ENCODE results near the gene GANC.

GANC gene

GRCh38 chr15:42267286-42267685 lies 5.7 kb upstream of the GANC start:
- H3K27ac ChIP-seq (ENCODE audit: low read length), result no peak overlapping the region
- no peak overlapping the region for H3K4me3 ChIP-seq (ENCODE audit: low read depth in 1 of 2, low read length in 2 of 2)
- peaks cover 29 to 44% of the 10 kb centered on the region in 2 donors for H3K36me3 ChIP-seq (ENCODE audit: control insufficient read depth in 1 of 2, insufficient read depth in 2 of 2, low read length in 2 of 2)
- no peaks in the 10 kb centered on the region for H3K27me3 ChIP-seq (ENCODE audit: low read depth, low read length)
- H3K4me1 ChIP-seq (ENCODE audit: control insufficient read depth in 1 of 2, insufficient read depth in 2 of 2, low read length in 2 of 2), result peaks cover 13 to 31% of the 10 kb centered on the region in 2 donors
- no peaks in the 10 kb centered on the region for H3K9me3 ChIP-seq (ENCODE audit: control insufficient read depth in 1 of 2, low read length in 2 of 2)

DNA sequence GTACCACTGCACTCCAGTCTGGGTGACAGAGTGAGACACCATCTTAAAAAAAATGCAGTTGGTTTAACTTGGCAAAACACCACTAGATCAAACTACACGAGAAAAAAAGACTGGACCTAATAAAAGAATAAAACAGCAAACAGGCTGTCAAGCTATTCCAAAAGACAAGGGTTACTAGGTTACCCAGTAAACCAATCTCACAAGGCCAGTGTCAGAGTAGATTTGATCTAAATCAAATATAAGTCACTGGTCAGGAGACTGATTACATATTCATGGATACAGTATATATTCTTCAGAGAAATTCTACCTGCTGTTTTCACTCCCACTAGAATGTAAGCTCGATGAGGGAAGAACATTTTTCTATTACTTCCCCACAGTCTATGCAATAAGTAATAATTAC lies 2.5 kb upstream of the GANC start:
- no peak overlapping the region for H3K4me3 ChIP-seq (ENCODE audit: low read depth in 1 of 2, low read length in 2 of 2)
- H3K27me3 ChIP-seq (ENCODE audit: low read depth, low read length), result no peaks in the 10 kb centered on the region
- H3K9me3 ChIP-seq (ENCODE audit: control insufficient read depth in 1 of 2, low read length in 2 of 2), result no peaks in the 10 kb centered on the region
- peak overlapping the region; percentile 60 for H3K27ac ChIP-seq (ENCODE audit: low read length)
- peaks cover 7 to 34% of the 10 kb centered on the region in 2 donors for H3K36me3 ChIP-seq (ENCODE audit: control insufficient read depth in 1 of 2, insufficient read depth in 2 of 2, low read length in 2 of 2)
- H3K4me1 ChIP-seq (ENCODE audit: control insufficient read depth in 1 of 2, insufficient read depth in 2 of 2, low read length in 2 of 2), result peaks cover 22 to 37% of the 10 kb centered on the region in 2 donors

DNA sequence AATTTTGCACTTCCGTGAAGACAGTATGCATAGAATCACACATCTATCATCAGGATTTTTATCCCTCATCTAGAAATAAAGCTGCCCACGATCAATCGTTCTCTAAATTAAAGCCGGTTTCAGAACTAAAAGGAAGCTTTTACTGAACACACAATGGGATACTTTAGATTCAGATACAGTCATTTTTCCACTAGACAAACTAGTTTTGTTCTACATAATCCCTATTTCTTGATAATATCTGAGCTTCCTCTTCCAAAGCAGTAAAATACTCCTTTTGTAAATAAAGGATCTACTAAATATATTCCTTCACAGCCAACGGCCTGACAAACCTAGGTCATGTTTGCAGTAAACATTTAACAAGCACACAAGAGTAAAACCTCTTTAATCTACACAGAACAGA lies 2.0 kb upstream of the GANC start:
- Histone ChIP-seq H3K27ac (ENCODE audit: low read length) (peak overlapping the region; percentile 60), H3K27me3 (ENCODE audit: low read depth, low read length) (no peaks in the 10 kb centered on the region), H3K4me1 (ENCODE audit: control insufficient read depth in 1 of 2, insufficient read depth in 2 of 2, low read length in 2 of 2) (peaks cover 22 to 39% of the 10 kb centered on the region in 2 donors), H3K36me3 (ENCODE audit: control insufficient read depth in 1 of 2, insufficient read depth in 2 of 2, low read length in 2 of 2) (peaks cover 7 to 29% of the 10 kb centered on the region in 2 donors), H3K9me3 (ENCODE audit: control insufficient read depth in 1 of 2, low read length in 2 of 2) (no peaks in the 10 kb centered on the region), H3K4me3 (ENCODE audit: low read depth in 1 of 2, low read length in 2 of 2) (peak overlapping the region in 1 of 2 donors; percentile 51)

DNA sequence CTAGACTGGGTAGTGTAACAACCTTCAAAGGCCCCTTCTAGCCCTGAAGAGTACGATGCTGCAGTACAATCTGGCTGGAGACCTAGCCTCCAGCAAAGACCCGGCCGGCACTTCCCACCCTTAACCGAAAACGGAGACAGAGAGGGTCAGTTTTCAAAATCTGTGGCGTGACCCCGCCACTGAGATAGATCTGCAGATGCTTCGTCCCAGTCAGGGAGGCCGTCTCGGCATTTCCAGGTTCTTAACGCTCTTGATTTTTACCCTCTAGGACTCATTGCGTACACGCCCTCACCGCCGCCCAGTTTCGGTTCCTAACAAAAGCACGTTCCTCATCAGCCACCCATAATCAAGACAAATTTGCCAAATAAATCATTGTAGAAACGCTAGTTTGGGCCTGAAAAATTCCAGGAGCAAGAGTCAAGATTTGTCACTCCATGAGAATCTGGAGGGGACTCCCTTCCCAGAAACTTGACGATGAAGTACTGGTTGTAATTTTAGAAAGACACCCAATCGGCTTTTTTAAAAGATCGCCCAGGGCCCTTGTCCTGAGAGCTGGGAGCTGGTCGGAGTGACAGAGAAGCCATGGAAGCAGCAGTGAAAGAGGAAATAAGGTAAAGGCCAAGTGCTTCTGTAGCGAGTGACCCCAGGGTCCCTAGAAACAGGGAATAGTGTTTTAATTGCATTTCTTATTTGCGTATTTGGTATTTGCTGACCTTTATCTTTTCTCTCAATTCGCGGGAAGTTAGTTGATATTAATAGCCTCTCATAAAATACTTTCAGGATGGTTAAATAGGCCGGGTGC lies 1.1 kb downstream of the GANC start:
- Histone ChIP-seq H3K27me3 (ENCODE audit: low read depth, low read length) (no peaks in the 10 kb centered on the region), H3K36me3 (ENCODE audit: control insufficient read depth in 1 of 2, insufficient read depth in 2 of 2, low read length in 2 of 2) (peaks cover 2 to 17% of the 10 kb centered on the region in 2 donors), H3K9me3 (ENCODE audit: control insufficient read depth in 1 of 2, low read length in 2 of 2) (no peaks in the 10 kb centered on the region), H3K4me1 (ENCODE audit: control insufficient read depth in 1 of 2, insufficient read depth in 2 of 2, low read length in 2 of 2) (peaks cover 18 to 33% of the 10 kb centered on the region in 2 donors), H3K4me3 (ENCODE audit: low read depth in 1 of 2, low read length in 2 of 2) (peak overlapping the region; percentile 72 to 93), H3K27ac (ENCODE audit: low read length) (peak overlapping the region; percentile 100)

DNA sequence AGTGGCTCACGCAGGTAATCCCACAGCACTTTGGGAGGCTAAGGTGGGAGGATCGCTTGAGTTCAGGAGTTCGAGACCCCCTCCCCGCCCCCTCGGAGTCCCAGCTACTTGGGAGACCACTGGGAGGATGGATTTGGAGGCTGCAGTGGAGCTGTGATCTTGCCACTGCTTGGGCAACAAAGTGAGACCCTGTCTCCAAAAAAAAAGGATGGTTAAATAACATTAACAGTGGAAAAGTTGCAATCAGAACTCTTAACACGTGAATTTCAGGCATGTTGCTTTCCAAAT lies 1.6 kb downstream of the GANC start:
- Histone ChIP-seq H3K9me3 (ENCODE audit: control insufficient read depth in 1 of 2, low read length in 2 of 2) (no peaks in the 10 kb centered on the region), H3K27ac (ENCODE audit: low read length) (peak overlapping the region; percentile 100), H3K27me3 (ENCODE audit: low read depth, low read length) (no peaks in the 10 kb centered on the region), H3K4me3 (ENCODE audit: low read depth in 1 of 2, low read length in 2 of 2) (peak overlapping the region; percentile 72 to 93), H3K4me1 (ENCODE audit: control insufficient read depth in 1 of 2, insufficient read depth in 2 of 2, low read length in 2 of 2) (peaks cover 16 to 31% of the 10 kb centered on the region in 2 donors), H3K36me3 (ENCODE audit: control insufficient read depth in 1 of 2, insufficient read depth in 2 of 2, low read length in 2 of 2) (peaks cover 7 to 17% of the 10 kb centered on the region in 2 donors)

DNA sequence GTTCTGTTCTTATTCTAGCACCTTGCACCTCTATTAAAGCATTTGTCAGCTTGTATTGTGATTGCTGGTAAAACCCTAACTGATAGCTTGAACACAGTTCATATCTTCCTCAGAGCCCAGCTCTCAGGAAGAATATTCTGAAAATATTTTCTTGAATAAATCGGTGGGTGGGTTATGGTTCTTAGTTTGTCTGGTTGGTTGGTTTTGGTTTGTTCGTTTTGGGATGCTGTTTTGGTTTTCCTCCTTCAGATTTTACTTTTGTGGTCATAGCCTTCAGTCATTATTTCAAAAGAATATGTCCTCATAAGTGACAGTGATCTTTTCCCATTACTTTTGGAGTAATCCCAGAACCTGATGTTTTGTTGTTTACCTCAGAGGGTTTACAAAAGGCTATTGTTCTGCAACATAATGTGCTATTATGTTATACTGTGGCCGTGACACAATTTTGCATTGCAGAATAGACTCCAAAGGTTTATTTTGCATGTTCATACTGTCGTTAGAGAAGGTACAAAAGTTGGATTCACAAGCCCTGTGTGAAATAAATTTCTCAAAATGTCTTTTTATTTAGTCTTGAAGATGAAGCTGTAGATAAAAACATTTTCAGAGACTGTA lies 2.9 kb downstream of the GANC start:
- Histone ChIP-seq H3K27me3 (ENCODE audit: low read depth, low read length) (no peaks in the 10 kb centered on the region), H3K36me3 (ENCODE audit: control insufficient read depth in 1 of 2, insufficient read depth in 2 of 2, low read length in 2 of 2) (peaks cover 16 to 20% of the 10 kb centered on the region in 2 donors), H3K4me3 (ENCODE audit: low read depth in 1 of 2, low read length in 2 of 2) (peak overlapping the region; percentile 37 to 72), H3K4me1 (ENCODE audit: control insufficient read depth in 1 of 2, insufficient read depth in 2 of 2, low read length in 2 of 2) (peaks cover 13 to 20% of the 10 kb centered on the region in 2 donors), H3K27ac (ENCODE audit: low read length) (peak overlapping the region; percentile 100), H3K9me3 (ENCODE audit: control insufficient read depth in 1 of 2, low read length in 2 of 2) (no peaks in the 10 kb centered on the region)

DNA sequence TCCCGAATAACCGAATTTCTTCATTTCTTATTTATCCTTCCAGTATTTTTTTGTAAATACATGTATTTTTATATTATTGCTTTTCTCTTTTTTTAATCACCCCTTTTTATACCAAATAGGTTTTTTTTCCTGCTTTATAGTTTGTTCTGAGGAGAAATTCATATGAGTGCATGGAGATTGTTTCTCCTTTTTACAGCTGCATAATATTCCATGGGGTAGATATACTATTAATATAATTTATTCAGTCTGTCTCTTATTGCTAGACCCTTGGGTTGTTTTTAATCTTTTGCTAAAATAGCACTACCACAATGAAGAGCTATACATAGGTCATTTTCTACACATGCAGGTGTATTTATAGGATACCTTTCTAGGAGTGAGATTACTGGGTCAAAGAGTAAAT lies 3.8 kb downstream of the GANC start:
- Histone ChIP-seq H3K27ac (ENCODE audit: low read length) (no peak overlapping the region), H3K36me3 (ENCODE audit: control insufficient read depth in 1 of 2, insufficient read depth in 2 of 2, low read length in 2 of 2) (peaks cover 23% of the 10 kb centered on the region in 2 donors)

DNA sequence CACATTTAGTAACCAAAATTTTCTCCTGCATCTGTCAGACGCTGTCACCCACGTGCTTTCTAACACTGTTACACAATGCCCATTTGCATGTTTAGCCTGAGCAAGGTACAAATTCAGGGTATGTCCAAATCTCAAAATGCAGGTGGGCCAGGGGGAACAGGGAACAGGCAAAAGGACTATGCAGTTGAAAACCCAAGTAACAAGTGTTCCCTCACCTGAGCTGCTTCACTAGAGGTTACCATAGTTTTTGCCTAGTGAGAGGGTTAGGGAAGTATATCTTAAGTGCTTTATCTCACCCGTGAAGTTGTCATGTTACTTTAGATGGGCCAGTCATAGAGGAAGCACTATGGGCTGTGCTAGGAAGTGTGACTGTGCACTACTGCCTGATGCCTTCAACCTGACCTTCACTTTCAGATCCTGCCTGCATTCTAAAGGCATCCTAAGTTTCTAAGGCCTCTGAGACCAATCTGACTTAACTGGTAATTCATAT lies 6.3 kb downstream of the GANC start:
- no peaks in the 10 kb centered on the region for H3K27me3 ChIP-seq (ENCODE audit: low read depth, low read length)
- no peak overlapping the region for H3K27ac ChIP-seq (ENCODE audit: low read length)
- peaks cover 23 to 37% of the 10 kb centered on the region in 2 donors for H3K36me3 ChIP-seq (ENCODE audit: control insufficient read depth in 1 of 2, insufficient read depth in 2 of 2, low read length in 2 of 2)
- peaks cover 4 to 8% of the 10 kb centered on the region in 2 donors for H3K4me1 ChIP-seq (ENCODE audit: control insufficient read depth in 1 of 2, insufficient read depth in 2 of 2, low read length in 2 of 2)
- H3K9me3 ChIP-seq (ENCODE audit: control insufficient read depth in 1 of 2, low read length in 2 of 2), result no peaks in the 10 kb centered on the region
- H3K4me3 ChIP-seq (ENCODE audit: low read depth in 1 of 2, low read length in 2 of 2), result no peak overlapping the region

More for the DNA sequence above, 3.8 kb downstream of the GANC start:
- peaks cover 9 to 13% of the 10 kb centered on the region in 2 donors for H3K4me1 ChIP-seq (ENCODE audit: control insufficient read depth in 1 of 2, insufficient read depth in 2 of 2, low read length in 2 of 2)
- no peak overlapping the region for H3K4me3 ChIP-seq (ENCODE audit: low read depth in 1 of 2, low read length in 2 of 2)
- H3K9me3 ChIP-seq (ENCODE audit: control insufficient read depth in 1 of 2, low read length in 2 of 2), result no peaks in the 10 kb centered on the region
- no peaks in the 10 kb centered on the region for H3K27me3 ChIP-seq (ENCODE audit: low read depth, low read length)

GRCh38 chr15:42282344-42282743 lies 9.3 kb downstream of the GANC start:
- Histone ChIP-seq H3K27me3 (ENCODE audit: low read depth, low read length) (no peaks in the 10 kb centered on the region), H3K4me3 (ENCODE audit: low read depth in 1 of 2, low read length in 2 of 2) (no peak overlapping the region), H3K27ac (ENCODE audit: low read length) (no peak overlapping the region), H3K4me1 (ENCODE audit: control insufficient read depth in 1 of 2, insufficient read depth in 2 of 2, low read length in 2 of 2) (no peaks in the 10 kb centered on the region), H3K36me3 (ENCODE audit: control insufficient read depth in 1 of 2, insufficient read depth in 2 of 2, low read length in 2 of 2) (peaks cover 17 to 37% of the 10 kb centered on the region in 2 donors), H3K9me3 (ENCODE audit: control insufficient read depth in 1 of 2, low read length in 2 of 2) (no peaks in the 10 kb centered on the region)

- Histone ChIP-seq H3K36me3 (ENCODE audit: control insufficient read depth in 1 of 2, insufficient read depth in 2 of 2, low read length in 2 of 2) (peaks cover 20 to 37% of the 10 kb centered on the region in 2 donors), H3K4me3 (ENCODE audit: low read depth in 1 of 2, low read length in 2 of 2) (no peak overlapping the region), H3K27me3 (ENCODE audit: low read depth, low read length) (no peaks in the 10 kb centered on the region), H3K27ac (ENCODE audit: low read length) (no peak overlapping the region), H3K9me3 (ENCODE audit: control insufficient read depth in 1 of 2, low read length in 2 of 2) (no peaks in the 10 kb centered on the region), H3K4me1 (ENCODE audit: control insufficient read depth in 1 of 2, insufficient read depth in 2 of 2, low read length in 2 of 2) (no peaks in the 10 kb centered on the region)
Measured at GRCh38 chr15:42282926-42283325, 9.9 kb downstream of the GANC start.

- no peaks in the 10 kb centered on the region for H3K4me1 ChIP-seq (ENCODE audit: control insufficient read depth in 1 of 2, insufficient read depth in 2 of 2, low read length in 2 of 2)
- H3K36me3 ChIP-seq (ENCODE audit: control insufficient read depth in 1 of 2, insufficient read depth in 2 of 2, low read length in 2 of 2), result peaks cover 24 to 37% of the 10 kb centered on the region in 2 donors
- no peak overlapping the region for H3K27ac ChIP-seq (ENCODE audit: low read length)
- no peak overlapping the region for H3K4me3 ChIP-seq (ENCODE audit: low read depth in 1 of 2, low read length in 2 of 2)
- no peaks in the 10 kb centered on the region for H3K27me3 ChIP-seq (ENCODE audit: low read depth, low read length)
- H3K9me3 ChIP-seq (ENCODE audit: control insufficient read depth in 1 of 2, low read length in 2 of 2), result no peaks in the 10 kb centered on the region
Measured at GRCh38 chr15:42283671-42284070, 10.7 kb downstream of the GANC start.

Data from muscle layer of duodenum (tissue), 2 donors.